HG03280 (cell line): ENCODE results near the gene EIF6.
A peak's percentile ranks its signal among the peaks of the same experiment; 100 is the strongest.
"Not testable (repeated sequence)": the region's sequence is repeated elsewhere in the genome, so short reads cannot be mapped to it uniquely, and the experiment has no call there.

ENCODE experiments used
- ATAC-seq: cut with Tn5 transposase; IDR thresholded peaks from one replicate; pipeline ENCODE4 v1.9.1; 2021; ENCODE audit warnings: mild to moderate bottlenecking, moderate library complexity; ENCODE audit not compliant: unreplicated experiment

EIF6 gene

DNA sequence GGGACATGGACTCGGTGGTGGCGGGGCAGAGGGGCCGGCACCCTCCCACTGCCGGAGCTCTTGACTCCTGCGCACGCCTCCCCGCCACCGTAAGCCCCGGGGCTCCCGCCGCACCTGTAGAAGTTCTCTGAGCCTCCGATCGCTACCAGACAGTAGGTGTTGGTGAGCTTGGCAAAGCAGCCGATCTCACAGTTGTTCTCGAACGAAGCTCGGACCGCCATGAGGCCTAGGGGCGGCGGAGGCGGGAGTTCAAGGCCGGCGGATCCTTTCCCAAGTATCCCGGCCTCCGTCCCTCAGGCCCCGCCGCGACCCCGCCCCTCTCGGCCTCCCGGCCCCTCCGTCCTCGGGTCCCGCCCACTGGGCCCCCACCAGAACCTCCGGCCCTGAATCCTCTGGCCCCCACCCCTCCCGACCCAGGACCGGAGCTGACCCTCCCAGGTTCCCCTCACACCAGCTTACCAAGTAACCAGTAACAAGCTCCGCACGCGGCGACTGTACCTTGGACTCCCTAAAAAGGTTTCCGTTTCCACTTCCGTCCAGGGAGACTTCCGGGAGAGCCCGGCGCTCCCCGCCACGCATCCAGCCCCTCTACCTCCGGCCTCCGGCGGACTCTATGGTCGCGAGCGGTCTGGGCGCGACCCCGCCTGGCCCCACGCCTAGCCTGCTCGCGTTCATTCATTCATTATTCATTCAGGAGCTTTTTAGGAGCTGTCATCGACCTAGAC lies at the start of gene EIF6:
Gene EIF6, minus strand, starts transcription at position 506 of the 725 bp plus-strand sequence. Its CDS starts 285 bp downstream, at position 221.
- ATAC-seq, result peak; percentile 69

- ATAC-seq, result no peak
Observed at GRCh38 chr20:35333606-35334005, 49.0 kb upstream of the EIF6 start.

GRCh38 chr20:35332540-35333200 lies 48.1 kb upstream of the EIF6 start:
- no peak for ATAC-seq

- ATAC-seq, result no peak
Observed at GRCh38 chr20:35329435-35330139, 45.0 kb upstream of the EIF6 start.

DNA sequence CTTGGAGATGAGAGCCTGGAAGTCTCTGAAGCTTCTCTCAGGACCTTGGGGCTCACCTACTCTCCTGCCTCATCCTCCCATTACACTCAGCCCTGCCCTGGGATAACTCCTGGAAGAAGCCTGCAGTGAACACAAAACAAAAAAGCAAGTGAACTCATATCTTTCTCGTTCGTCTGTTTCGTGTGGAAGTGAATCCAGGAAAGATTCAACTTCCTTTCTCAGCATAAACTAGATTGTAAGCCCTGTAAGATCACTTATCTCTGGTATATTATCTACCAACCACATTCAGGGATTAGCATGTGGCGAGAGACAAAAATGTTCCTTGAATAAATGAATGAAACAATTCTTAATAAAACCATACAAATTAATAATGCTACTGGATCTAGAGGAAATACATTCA lies 44.1 kb upstream of the EIF6 start:
- ATAC-seq, result no peak

DNA sequence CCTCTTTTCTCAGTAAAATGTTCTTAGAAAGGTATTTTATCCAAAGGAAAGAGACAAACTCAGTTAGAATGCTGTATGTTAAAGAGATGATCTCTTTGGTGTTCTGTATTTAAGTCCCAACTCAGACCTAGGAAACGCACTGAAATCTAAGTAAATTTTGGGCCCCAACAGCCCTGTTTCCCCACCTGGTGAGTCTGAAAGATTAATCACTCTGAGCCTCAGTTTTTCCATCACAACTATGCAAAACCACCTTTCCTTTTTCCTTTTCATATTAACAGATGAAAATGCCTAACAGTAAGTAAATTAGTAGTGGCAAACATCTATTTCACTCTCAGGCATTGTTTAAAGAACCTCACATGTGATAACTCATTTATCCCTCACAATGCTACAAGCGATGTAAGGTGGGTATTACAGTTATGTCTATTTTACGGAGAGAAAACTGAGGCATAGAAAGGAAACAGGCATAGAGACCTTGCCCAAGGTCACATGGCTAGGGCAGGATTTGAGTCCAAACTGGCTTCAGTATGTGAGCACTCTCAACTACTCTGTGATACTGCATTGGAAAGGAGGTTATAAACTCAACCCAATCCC lies 43.6 kb upstream of the EIF6 start:
- ATAC-seq, result no peak

GRCh38 chr20:35327074-35327976 lies 42.8 kb upstream of the EIF6 start:
- no peak for ATAC-seq

GRCh38 chr20:35326740-35327073 lies 42.1 kb upstream of the EIF6 start:
- no peak for ATAC-seq

DNA sequence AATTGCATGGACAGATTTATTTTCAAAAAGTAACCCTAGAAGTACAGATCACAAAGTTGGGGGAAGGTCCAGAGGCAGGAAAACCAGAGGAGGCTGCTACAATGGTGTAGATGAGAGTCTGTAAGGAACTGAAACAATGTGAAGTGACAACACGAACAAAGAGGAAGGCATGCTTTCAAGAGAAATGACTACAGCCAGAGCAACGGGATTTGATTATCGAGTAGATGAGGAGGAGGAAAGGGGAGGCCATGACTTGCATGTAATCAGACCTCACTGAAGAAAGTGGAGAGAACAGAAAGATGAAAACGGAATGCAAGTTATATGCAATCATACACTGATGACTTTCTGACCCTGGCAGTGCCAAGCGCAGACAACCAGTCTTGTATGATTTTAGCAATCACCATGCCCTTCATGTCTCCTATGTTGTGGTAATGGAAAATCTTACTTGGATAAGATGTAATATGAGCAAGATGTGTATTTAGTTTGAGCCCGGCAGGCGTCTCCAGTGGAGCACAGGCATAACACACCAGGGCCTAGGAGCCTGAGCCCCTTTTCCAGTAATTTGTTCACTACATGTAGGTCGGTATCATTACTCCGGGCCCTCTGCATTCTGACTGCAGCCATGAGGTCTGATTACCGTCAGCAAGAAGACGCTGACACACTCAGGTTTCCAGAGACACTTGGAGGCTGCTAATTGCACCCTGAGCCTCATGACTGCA lies 41.6 kb upstream of the EIF6 start:
- no peak for ATAC-seq

GRCh38 chr20:35325401-35325800 lies 40.8 kb upstream of the EIF6 start:
- no peak for ATAC-seq

DNA sequence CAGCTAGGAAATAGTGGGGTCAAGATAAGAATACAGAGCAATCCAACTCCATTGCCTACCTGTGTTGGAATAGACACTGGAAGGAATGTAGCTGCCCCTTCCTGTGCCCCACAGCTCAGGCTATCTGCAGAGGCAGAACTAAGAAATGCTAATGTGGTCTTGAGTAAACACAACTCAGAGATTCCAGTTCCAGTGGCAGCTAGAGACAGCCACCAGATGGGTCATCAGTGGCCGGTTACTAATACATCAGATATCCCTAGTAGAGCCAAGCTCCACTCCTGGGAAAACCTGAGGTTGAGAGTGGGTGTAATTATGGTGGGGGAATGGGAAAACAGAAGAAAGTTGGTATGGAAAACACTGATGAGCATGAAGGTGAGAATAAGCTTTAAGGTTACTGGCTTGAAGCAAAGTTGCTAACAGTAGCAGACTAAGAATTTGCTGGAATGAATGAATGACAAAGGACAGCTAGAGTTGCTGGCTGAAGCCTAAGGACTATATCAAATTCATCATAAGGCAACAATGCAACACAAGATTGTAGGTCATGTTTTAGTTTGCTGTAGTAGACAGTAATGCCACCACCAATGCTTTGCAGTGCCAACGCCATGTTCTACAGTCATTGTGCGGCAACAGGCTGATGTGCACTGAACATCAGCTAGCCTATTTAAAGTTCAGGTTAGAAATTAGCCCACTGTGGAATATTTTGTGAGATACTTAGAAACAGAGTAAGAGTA lies 36.0 kb upstream of the EIF6 start:
- no peak for ATAC-seq

- ATAC-seq, result no peak
Observed at GRCh38 chr20:35319871-35320197, 35.3 kb upstream of the EIF6 start.

- no peak for ATAC-seq
Observed at GRCh38 chr20:35319192-35319870, 34.8 kb upstream of the EIF6 start.

DNA sequence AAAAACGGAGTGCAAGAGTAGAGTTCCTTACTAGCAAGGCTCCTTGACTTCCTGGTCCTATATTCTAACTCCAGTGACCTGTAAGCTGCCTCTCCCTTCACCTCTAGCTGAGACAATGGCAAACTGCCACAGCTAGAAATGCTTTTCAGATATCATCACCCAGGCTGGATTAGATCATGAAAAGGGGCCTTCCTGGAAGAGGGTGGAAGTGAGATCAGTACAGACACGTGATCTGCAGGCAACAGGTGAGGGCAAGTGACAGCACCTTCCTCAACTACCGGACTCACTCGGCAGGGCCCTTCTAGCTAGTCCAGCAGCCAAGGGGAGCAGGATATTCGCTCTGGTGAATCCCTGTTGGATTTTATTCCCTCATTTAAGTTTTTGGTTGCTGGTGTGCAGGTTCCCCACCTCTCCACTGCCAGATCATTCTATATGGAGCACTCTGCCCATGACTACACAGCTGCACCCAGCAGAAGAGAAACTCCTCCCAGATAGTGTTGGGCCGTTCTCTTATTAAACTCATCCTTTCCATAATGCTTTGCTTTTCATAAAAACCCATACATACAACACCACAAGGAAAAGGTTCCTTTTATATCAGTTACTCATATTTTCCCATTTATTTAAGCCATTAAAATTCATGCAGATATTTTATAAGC lies 34.1 kb upstream of the EIF6 start:
- no peak for ATAC-seq

DNA sequence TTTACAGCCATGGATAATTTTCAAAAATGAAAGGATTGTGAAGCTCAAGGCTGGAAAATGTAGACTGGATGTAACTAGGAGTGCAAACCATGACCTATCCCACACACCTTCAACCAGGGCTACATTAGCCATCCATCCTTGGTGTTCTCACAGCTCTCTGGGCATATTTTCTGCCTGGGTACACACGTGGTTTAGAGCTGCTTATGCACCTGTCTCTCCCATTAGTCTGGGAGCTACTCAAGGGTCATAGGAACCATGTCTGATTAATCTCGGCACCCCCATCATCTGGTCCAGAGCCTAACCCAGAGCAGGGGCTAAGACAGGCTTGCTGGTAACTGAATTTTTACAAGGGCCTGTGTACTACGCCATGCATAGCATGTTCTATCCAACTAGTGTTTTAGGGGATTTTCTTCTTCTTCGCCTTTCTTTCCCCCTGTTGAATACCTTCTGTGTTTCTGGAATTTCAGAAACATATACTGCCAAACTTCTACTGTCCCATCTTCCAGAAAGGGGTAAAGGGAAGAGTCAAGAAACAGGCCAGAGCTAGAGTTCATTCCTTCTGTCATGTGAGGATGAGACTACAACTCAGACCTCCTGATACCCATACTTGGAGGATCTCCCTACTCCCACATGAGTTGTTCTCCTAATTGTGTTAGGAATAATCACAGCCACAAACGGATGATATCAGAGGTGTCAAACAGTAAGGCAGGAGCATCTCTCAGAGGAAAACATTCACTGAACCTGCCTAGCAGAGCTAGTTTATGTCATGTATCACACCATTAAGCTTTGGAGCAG lies 33.0 kb upstream of the EIF6 start:
- ATAC-seq, result no peak

DNA sequence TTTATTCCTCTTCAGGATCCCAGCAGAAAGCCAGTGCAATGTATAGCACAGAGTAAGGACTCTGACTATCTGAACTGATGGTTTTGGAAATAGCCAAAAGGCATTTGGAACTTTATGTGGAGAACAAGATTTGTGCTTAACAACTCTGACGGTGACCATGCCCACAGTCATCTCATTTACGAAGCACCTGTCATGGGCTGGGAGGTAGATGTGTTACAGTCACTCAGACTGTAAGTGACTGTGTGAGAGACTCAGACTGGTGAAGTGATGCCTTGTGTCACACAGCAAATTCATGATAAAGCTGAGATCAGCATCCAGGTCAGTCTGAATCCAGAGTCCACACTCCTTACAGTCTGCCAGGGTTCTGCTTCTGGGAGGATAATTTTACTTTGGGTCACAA lies 31.5 kb upstream of the EIF6 start:
- no peak for ATAC-seq

DNA sequence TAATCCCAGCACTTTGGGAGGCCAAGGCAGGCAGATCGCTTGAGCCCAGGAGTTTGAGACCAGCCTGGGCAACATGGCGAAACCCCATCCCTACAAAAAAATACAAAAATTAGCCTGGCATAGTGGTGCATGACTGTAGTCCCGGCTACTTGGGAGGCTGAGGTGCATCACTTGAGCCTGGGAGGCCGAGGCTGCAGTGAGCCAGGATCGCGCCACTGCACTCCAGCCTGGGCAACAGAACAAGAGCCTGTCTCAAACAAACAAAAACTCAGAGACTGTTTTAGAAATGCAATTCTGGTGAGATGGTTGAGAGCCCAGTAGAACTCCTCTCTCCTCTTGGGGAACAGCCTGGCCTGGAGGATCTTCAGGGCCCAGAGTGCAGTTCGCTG lies 31.1 kb upstream of the EIF6 start:
- ATAC-seq, result not testable (repeated sequence)
